Heart right ventricle (tissue), 16 donors: ENCODE measurements around the gene PRDM16. TPM values are rescaled to one million over a fixed set of nuclear protein-coding genes. Genes with fewer than 3 reads are reported as not detected.
A peak's percentile ranks its signal among the peaks of the same experiment; 100 is the strongest.

Experiments used
- ATAC-seq, 8 donors: fragments of 200-7000 bp; cut with Tn5 transposase; one replicate each; pipeline ENCODE4 v1.9.1; 2020; ENCODE audit warnings: mild to moderate bottlenecking in 8 of 8, moderate library complexity in 8 of 8, moderate number of reproducible peaks in 1 of 8
- DNase-seq, 2 donors: peaks; one replicate each; pipeline ENCODE4 v3.0.0-alpha.2; 2020
- H3K27ac ChIP-seq, 10 donors: fragments of 200-600 bp; sonication (generic) in 2 of 10; one replicate each; pipeline versions ENCODE4 v1.5.0 to v1.8.0; 2020 to 2022; ENCODE audit warnings: mild to moderate bottlenecking in 3 of 10
- H3K27me3 ChIP-seq, 7 donors: fragments of 200-600 bp; one replicate each; pipeline ENCODE4 v1.8.0; 2021 to 2022; ENCODE audit warnings: mild to moderate bottlenecking in 2 of 7
- H3K36me3 ChIP-seq, 9 donors: fragments of 200-600 bp; sonication (generic) in 1 of 9; one replicate each; pipeline versions ENCODE4 v1.5.0 to v1.8.0; 2020 to 2022; ENCODE audit warnings: mild to moderate bottlenecking in 2 of 9
- H3K4me1 ChIP-seq, 9 donors: fragments of 200-600 bp; sonication (generic) in 1 of 9; one replicate each; pipeline versions ENCODE4 v1.5.0 to v1.8.0; 2020 to 2022; ENCODE audit warnings: mild to moderate bottlenecking in 4 of 9
- H3K4me3 ChIP-seq, 10 donors: fragments of 200-600 bp; sonication (generic) in 2 of 10; one replicate each; pipeline versions ENCODE4 v1.5.0 to v1.8.0; 2020 to 2022; ENCODE audit warnings: mild to moderate bottlenecking in 7 of 10, moderate library complexity in 2 of 10
- H3K9me3 ChIP-seq, 11 donors: fragments of 200-600 bp in 10 of 11; sonication (generic) in 2 of 11; one replicate each; pipeline versions ENCODE4 v1.5.0 to v1.8.0; 2013 to 2022; ENCODE audit warnings: mild to moderate bottlenecking in 2 of 11, control low read depth in 1 of 11, moderate library complexity in 1 of 11
- CTCF ChIP-seq, 9 donors: fragments of 200-600 bp; sonication (generic) in 2 of 9; IDR thresholded peaks; one replicate each; pipeline versions ENCODE4 v1.5.0 to v1.8.0; 2021 to 2022; ENCODE audit warnings: antibody characterized with exemption in 9 of 9, mild to moderate bottlenecking in 5 of 9, moderate library complexity in 1 of 9
- WGBS, 2 donors: extraction: QIAGEN DNeasy Blood & Tissue Kit; methylation state at CpG; one replicate each; pipeline ENCODE4 v1.1.7; 2013; ENCODE audit warnings: inconsistent platforms in 1 of 2; 5-methylcytosine and 5-hydroxymethylcytosine counted together
- intact Hi-C, 10 donors: fragments of 100-400 bp; cut with DNase I; formaldehyde crosslinking; loops; one replicate each; pipeline versions ENCODE4 v1.11.1 to v1.14.2; 2022
- polyA plus RNA-seq, 2 donors: library from polyadenylated mRNA; stranded (reverse); fragments of 200-250 nt; gene quantifications; one replicate each; pipeline ENCODE4 v1.2.3, GENCODE V29; 2013
- total RNA-seq, 10 donors: library from RNA; stranded (reverse); fragmentation: NEBNext Ultra II Directional in 3 of 10; extraction: Animal tissue kit (Norgen Biotek cat#: 25700) in 3 of 10; gene quantifications; one replicate each; pipeline versions ENCODE4 v1.2.1 to v1.2.4, GENCODE V29; 2021 to 2023
- donor health status: Arrhythmogenic right ventricular cardiomyopathy.
- donor health status: ischemic (EF 13 %, LVEDD 7.1; RV severe dilation, severe dysfunction).
- donor health status: healthy with polysubstance abuse.
- donor health status: DM: no; HTN: yes; CAD: no.
- donor health status: DM: no; HTN: no; CAD: no.
- donor health status: ischemic (EF 25% LVEDD 6.9; RV normal size, moderate dysfunction).
- donor health status: ischemic (EF 25% LVEDD 5.7; RV mildly dilated, moderate dysfunction).
- donor health status: healthy.
- donor health status: DM: yes; HTN: yes; CAD: no.
- donor health status: Ischemic cardiomyopathy.
- donor health status: ischemic (EF 35%, LVEDD 5.7; RV mildly dilated, moderate dysfunction).
- donor health status: nonischemic (EF 11% LVEDD 7.7; RV severe dilation, severe dysfunction).
- donor health status: DM: yes; HTN: yes; CAD: no.
- donor health status: PGD.
- donor health status: ischemic (EF 29% LVEDD 5.4; RV normal size, mild dysfunction).
- donor health status: nonischemic (EF 23%, LVEDD 6.1; RV moderate dilation, normal function).

Gene PRDM16
- total and polyA plus RNA-seq, 12 donors: 4.1 to 25.9 (median 14.8) TPM

- H3K27me3 ChIP-seq: peaks cover 0 to 5% (median 0%) of the 10 kb centered on the region in 7 donors
- H3K36me3 ChIP-seq: no peaks in the 10 kb centered on the region
- no peak overlapping the region for H3K27ac ChIP-seq
- TF ChIP-seq CTCF (IDR thresholded peaks at IDR 0.05): no peak
- DNase-seq (no peak), ATAC-seq (no peak)
- H3K4me3 ChIP-seq: no peak overlapping the region
- WGBS, 2 donors: 76 to 79% methylated on average over 15 of the region's 15 CpGs
- intact Hi-C loops: no loop called here
- H3K9me3 ChIP-seq: no peaks in the 10 kb centered on the region
- H3K4me1 ChIP-seq: peaks cover 2 to 53% (median 24%) of the 10 kb centered on the region in 9 donors
Observed at GRCh38 chr1:3217181-3217641, 148.2 kb downstream of the PRDM16 start.

DNA sequence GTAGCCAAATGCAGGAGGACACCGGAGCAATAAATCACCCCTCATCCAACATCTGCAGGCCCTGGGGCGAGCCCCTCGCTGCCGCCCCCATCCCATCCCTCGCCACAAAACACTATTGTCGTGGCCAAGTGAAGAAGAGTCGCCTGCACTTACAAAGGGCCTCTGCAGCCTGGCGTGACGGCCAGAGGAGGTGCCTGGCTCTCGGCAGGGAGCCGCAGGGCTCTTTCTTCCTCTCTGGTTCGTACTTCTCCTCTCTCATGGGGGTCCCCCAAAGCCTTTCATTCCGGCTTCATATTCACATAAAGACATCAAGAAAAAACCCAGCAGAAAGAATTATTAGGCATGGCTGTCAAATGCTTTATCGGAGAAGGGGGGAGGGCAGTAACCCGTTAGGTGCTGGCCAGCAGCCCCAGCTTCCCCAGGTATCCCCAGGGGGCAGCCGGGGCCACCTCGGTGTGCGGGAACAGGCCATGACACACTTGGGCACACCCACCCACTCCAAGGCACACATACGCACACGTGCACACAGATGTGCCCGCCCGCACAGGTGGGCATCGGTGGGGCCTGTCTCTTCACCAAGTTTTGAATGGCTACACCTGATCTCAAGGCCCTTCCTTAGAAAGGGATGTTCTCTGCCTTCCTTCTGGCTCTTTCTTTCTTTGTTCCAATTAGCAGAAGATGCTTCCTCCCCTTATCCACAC, 149.1 kb downstream of the PRDM16 start:
- no peak for TF ChIP-seq CTCF (IDR thresholded peaks at IDR 0.05)

DNA sequence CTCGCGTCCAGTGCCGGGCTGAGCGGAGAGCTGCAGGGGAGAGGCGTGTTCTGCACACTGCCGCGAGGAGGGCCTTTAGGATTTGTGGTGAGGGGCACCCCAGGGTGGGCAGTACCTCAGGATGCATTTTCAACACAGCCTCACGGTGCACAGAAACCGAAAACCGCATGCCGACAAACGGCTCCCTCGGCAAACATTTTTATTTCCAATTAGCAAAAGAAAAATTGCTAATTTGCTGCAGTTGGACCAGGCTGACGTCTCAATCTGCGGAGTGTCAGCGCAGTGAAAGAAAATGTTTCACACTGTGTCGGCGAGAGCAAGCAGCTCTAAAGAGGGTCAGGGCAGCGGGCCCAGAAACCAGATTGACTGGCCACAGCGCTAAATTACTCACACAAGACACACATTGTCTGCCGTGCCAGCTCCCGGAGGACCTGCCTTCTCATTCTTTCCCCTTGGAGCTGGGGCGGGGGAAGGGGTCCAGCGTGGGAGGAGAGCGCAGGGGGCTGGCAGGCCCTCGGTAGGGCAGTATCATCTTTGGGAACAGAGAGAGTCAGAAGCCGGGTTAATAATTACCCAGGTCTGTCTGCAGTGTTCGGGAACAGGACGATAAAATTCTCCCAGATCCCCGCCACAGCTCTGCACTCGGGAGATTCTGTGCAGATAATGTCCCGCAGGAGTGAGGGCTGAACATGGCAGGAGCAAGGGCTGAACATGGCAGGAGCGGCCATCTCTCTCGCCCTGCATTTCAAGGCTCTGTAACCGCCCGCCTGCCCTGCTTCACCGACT, 150.2 kb downstream of the PRDM16 start:
- Histone ChIP-seq H3K27ac (peak overlapping the region in 6 of 10 donors; percentile 25 to 55 (median 36)), H3K4me1 (peaks cover 2 to 49% (median 23%) of the 10 kb centered on the region in 9 donors), H3K36me3 (no peaks in the 10 kb centered on the region), H3K4me3 (peak overlapping the region in 4 of 10 donors; percentile 3 to 33 (median 11)), H3K27me3 (peaks cover 0 to 8% (median 0%) of the 10 kb centered on the region in 7 donors), H3K9me3 (no peaks in the 10 kb centered on the region)
- intact Hi-C loops: no loop called here
- no peak for TF ChIP-seq CTCF (IDR thresholded peaks at IDR 0.05)
- DNase-seq (peak; percentile 76 to 81), ATAC-seq (peak; percentile 76 to 91 (median 84))
- 37 to 39% methylated on average over 37 of the region's 37 CpGs for WGBS, 2 donors

More for the DNA sequence above, 149.1 kb downstream of the PRDM16 start:
- intact Hi-C loops: no loop called here
- H3K27ac ChIP-seq: no peak overlapping the region
- H3K9me3 ChIP-seq: no peaks in the 10 kb centered on the region
- no peak for DNase-seq
- 79 to 85% methylated on average over 23 of the region's 23 CpGs for WGBS, 2 donors
- no peak overlapping the region for H3K4me3 ChIP-seq
- no peak for ATAC-seq
- H3K4me1 ChIP-seq: peaks cover 2 to 58% (median 31%) of the 10 kb centered on the region in 9 donors
- peaks cover 0 to 8% (median 0%) of the 10 kb centered on the region in 7 donors for H3K27me3 ChIP-seq
- no peaks in the 10 kb centered on the region for H3K36me3 ChIP-seq

DNA sequence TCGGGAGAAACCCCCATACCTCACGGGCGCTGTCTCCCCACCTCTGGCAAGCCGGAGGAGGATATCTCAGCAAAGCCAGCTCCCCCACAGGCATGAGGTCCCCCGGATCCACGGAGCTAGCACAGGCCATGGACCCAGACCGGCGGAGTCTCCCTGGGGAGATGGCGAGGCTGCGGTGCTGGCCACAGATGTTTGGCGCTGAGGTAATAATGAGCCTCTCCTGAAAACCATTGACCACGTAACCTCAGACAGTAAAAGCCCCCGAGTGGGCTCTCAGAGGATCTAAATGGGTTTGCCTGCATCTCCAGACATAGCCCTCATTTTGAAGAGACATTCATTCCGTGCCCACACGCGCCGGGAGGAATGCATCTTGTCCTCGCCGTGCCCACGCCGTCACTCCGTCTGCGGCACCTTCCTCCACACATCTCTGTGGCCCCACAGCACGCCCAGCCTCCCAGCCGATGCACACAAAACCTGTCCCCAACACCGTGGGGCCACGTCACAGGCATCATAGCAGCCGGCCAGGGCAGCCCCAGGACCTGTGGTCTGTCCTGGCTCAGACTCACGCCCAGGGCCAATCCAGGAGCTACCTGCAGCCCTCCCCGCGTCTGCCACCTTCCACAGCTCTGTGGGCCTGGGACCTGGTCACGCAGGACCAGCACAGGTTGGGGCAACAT, 150.9 kb downstream of the PRDM16 start:
- Histone ChIP-seq H3K4me3 (peak overlapping the region in 1 of 10 donors; percentile 17), H3K27ac (peak overlapping the region in 3 of 10 donors; percentile 25 to 41 (median 37)), H3K4me1 (peaks cover 2 to 49% (median 23%) of the 10 kb centered on the region in 9 donors), H3K27me3 (peaks cover 0 to 8% (median 3%) of the 10 kb centered on the region in 7 donors), H3K9me3 (no peaks in the 10 kb centered on the region), H3K36me3 (no peaks in the 10 kb centered on the region)
- intact Hi-C loops: no loop called here
- 85 to 86% methylated on average over 32 of the region's 32 CpGs for WGBS, 2 donors
- DNase-seq (no peak), ATAC-seq (no peak)
- TF ChIP-seq CTCF (IDR thresholded peaks at IDR 0.05): no peak
